Measurements from ENCODE around the gene CATSPER1.

GRCh38 chr11:65981972-65982823 lies 44.1 kb downstream of the CATSPER1 start:
- no peak for TF ChIP-seq CTCF (IDR thresholded peaks at IDR 0.05; ENCODE audit: insufficient read depth, low read depth, low read length)
- no peak for TF ChIP-seq EZH2 (IDR thresholded peaks at IDR 0.05; ENCODE audit: insufficient read depth, low read length)

Measured in astrocyte (in vitro differentiated cells and primary cell).